Tibial artery (tissue), 4 donors: ENCODE results near the gene TOGARAM1.

Source experiments
- DNase-seq, 2 donors: peaks; one replicate each; pipeline ENCODE4 v3.0.0-alpha.2; 2019
- H3K27ac ChIP-seq, 2 donors: fragments of 200-600 bp; sonication (generic) in 1 of 2; 1 replicate in 1 of 2; 2 replicates in 1 of 2; pipeline ENCODE4 v1.5.1; 2018 to 2019; ENCODE audit warnings: mild to moderate bottlenecking in 1 of 2
- H3K27me3 ChIP-seq, 2 donors: fragments of 200-600 bp; sonication (generic) in 1 of 2; one replicate each; pipeline versions ENCODE4 v1.5.1 to v1.6.0; 2016 to 2019
- H3K36me3 ChIP-seq, 3 donors: fragments of 200-600 bp; sonication (generic) in 2 of 3; one replicate each; pipeline ENCODE4 v1.5.1; 2016 to 2019; ENCODE audit warnings: mild to moderate bottlenecking in 2 of 3
- H3K4me1 ChIP-seq, 4 donors: fragments of 200-600 bp; sonication (generic) in 2 of 4; 1 replicate in 3 of 4; 2 replicates in 1 of 4; pipeline ENCODE4 v1.5.1; 2016 to 2019
- H3K4me3 ChIP-seq, 2 donors: fragments of 200-600 bp; sonication (generic) in 1 of 2; 1 replicate in 1 of 2; 2 replicates in 1 of 2; pipeline ENCODE4 v1.5.1; 2018 to 2019; ENCODE audit warnings: mild to moderate bottlenecking in 2 of 2
- H3K9me3 ChIP-seq, 3 donors: fragments of 200-600 bp; sonication (generic) in 1 of 3; one replicate each; pipeline ENCODE4 v1.5.1; 2016 to 2019
- intact Hi-C: fragments of 100-400 bp; cut with DNase I; formaldehyde crosslinking; loops from one replicate; pipeline ENCODE4 v1.15.0; 2023; ENCODE audit warnings: low total_unique reads
- TF ChIP-seq, protein P1 (sequence below), 2 experiments: fragments of 200-600 bp in 1 of 2; fragments of 450-650 bp in 1 of 2; IDR thresholded peaks; one replicate each; pipeline ENCODE4 v1.5.1; 2017 to 2019; ENCODE audit warnings: antibody characterized with exemption in 2 of 2, mild to moderate bottlenecking in 1 of 2, moderate library complexity in 1 of 2

Gene TOGARAM1

DNA sequence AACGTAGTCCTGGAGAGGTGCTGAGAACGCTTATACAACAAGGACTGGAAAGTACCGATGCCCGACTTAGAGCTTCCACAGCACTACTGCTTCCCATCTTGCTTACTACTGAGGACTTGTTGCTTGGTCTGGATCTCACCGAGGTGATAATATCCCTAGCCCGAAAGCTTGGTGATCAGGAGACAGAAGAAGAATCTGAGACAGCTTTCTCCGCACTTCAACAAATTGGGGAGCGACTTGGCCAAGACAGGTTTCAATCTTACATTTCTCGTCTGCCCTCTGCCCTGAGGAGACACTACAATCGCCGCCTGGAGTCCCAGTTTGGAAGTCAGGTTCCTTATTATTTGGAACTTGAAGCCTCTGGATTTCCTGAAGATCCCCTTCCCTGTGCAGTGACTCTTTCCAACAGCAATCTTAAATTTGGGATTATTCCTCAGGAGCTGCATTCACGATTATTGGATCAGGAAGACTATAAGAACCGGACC is 1.1 kb downstream of the TOGARAM1 start:
- intact Hi-C loops = loop anchor here (2.0 to 5.0 kb wide), 3 partner anchors 66 to 172 kb away; partner anchors contain the start of genes FANCM, FKBP3 and PRPF39
- peak overlapping the region; percentile 76 to 79 for H3K4me3 ChIP-seq
- DNase-seq = no peak
- H3K36me3 ChIP-seq = no peaks in the 10 kb centered on the region
- H3K9me3 ChIP-seq = no peaks in the 10 kb centered on the region
- peak overlapping the region; percentile 80 to 83 for H3K27ac ChIP-seq
- H3K27me3 ChIP-seq = no peaks in the 10 kb centered on the region
- peaks cover 0 to 76% (median 36%) of the 10 kb centered on the region in 4 donors for H3K4me1 ChIP-seq
- TF ChIP-seq, protein P1, sequence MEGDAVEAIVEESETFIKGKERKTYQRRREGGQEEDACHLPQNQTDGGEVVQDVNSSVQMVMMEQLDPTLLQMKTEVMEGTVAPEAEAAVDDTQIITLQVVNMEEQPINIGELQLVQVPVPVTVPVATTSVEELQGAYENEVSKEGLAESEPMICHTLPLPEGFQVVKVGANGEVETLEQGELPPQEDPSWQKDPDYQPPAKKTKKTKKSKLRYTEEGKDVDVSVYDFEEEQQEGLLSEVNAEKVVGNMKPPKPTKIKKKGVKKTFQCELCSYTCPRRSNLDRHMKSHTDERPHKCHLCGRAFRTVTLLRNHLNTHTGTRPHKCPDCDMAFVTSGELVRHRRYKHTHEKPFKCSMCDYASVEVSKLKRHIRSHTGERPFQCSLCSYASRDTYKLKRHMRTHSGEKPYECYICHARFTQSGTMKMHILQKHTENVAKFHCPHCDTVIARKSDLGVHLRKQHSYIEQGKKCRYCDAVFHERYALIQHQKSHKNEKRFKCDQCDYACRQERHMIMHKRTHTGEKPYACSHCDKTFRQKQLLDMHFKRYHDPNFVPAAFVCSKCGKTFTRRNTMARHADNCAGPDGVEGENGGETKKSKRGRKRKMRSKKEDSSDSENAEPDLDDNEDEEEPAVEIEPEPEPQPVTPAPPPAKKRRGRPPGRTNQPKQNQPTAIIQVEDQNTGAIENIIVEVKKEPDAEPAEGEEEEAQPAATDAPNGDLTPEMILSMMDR (IDR thresholded peaks at IDR 0.05) = no peak

DNA sequence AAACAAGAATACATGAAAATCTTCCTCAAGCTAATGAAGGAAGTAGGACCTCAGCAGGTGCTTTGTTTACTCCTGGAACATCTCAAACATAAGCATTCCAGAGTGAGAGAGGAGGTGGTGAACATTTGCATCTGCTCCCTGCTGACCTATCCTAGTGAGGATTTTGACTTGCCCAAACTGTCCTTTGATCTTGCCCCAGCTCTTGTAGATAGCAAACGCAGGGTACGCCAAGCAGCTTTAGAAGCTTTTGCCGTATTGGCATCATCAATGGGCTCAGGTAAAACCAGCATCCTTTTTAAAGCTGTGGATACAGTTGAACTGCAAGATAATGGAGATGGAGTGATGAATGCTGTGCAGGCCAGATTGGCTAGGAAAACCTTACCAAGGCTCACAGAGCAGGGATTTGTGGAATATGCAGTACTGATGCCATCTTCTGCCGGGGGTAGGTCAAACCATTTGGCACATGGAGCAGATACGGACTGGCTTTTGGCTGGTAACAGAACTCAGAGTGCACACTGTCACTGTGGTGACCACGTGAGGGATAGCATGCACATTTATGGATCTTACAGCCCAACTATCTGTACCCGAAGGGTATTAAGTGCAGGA is 1.9 kb downstream of the TOGARAM1 start:
- intact Hi-C loops = loop anchor here (2.0 to 5.0 kb wide), 3 partner anchors 67 to 171 kb away; partner anchors contain the start of genes FANCM, FKBP3 and PRPF39
- no peak for DNase-seq
- H3K4me1 ChIP-seq = peaks cover 0 to 75% (median 39%) of the 10 kb centered on the region in 4 donors

DNA sequence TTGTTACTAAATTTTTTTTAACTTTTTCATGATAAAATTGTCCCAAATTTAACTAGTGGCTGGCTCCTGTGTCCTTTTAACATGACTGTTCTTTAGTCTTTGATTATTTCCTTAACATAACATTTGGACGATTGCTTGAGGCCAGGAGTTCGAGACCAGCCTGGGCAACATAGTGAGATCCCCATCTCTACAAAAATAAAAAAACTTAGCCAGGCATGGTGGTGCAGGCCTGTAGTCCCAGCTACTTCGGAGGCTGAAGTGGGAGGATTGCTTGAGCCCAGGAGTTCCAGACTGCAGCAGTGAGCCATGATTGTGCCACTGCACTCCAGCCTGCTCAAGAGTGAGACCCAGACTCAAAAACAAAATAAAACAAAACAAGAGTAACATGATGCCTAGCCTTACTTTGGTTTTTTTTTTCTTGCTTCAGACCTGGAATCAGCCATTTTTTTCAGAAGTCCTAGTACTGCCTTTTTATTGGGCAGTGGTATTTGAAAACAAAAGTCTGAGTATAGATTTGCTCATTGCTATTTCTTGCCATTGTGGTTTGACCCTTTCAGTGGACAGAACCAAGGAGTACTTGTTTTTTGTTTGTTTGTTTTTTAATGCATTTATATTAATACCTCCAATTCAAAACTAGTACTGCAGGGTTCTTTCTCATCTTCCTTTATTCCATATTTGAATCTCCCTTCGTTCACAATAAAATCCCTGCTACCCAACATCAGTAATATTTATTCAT is 4.8 kb downstream of the TOGARAM1 start:
- TF ChIP-seq, protein P1 (IDR thresholded peaks at IDR 0.05) = no peak
- H3K36me3 ChIP-seq = peaks cover 0 to 6% (median 0%) of the 10 kb centered on the region in 3 donors

More for the DNA sequence above, 1.9 kb downstream of the TOGARAM1 start:
- TF ChIP-seq, protein P1 (IDR thresholded peaks at IDR 0.05) = no peak
- peak overlapping the region; percentile 76 to 79 for H3K4me3 ChIP-seq
- H3K36me3 ChIP-seq = no peaks in the 10 kb centered on the region
- H3K9me3 ChIP-seq = no peaks in the 10 kb centered on the region
- no peaks in the 10 kb centered on the region for H3K27me3 ChIP-seq
- H3K27ac ChIP-seq = no peak overlapping the region

DNA sequence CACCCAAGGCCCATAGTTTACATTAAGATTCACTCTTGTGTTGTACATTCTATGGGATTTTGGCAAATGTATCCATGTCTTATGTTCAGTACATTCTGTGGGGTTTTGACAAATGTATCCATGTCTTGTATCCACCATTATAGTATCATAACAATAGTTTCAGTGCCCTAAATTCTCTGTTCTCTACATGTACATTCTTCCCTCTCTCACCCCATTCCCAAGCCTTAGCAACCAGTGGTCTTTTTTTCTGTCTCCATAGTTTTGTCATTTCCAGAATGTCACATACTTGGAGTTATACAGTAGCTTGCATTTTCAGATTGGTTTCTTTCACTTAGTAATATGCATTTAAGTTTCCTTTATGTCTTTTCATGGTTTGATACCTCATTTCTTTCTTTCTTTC is 6.7 kb downstream of the TOGARAM1 start:
- intact Hi-C loops = no loop called here
- no peak overlapping the region for H3K27ac ChIP-seq
- DNase-seq = no peak
- H3K36me3 ChIP-seq = peaks cover 0 to 6% (median 0%) of the 10 kb centered on the region in 3 donors
- H3K4me3 ChIP-seq = no peak overlapping the region
- TF ChIP-seq, protein P1 (IDR thresholded peaks at IDR 0.05) = no peak
- H3K27me3 ChIP-seq = no peaks in the 10 kb centered on the region
- no peaks in the 10 kb centered on the region for H3K9me3 ChIP-seq
- peaks cover 0 to 46% (median 26%) of the 10 kb centered on the region in 4 donors for H3K4me1 ChIP-seq

More for the DNA sequence above, 4.8 kb downstream of the TOGARAM1 start:
- DNase-seq = no peak
- Histone ChIP-seq H3K4me3 (peak overlapping the region; percentile 76 to 79), H3K9me3 (no peaks in the 10 kb centered on the region), H3K27ac (no peak overlapping the region), H3K27me3 (no peaks in the 10 kb centered on the region), H3K4me1 (peaks cover 0 to 54% (median 31%) of the 10 kb centered on the region in 4 donors)
- intact Hi-C loops = no loop called here

DNA sequence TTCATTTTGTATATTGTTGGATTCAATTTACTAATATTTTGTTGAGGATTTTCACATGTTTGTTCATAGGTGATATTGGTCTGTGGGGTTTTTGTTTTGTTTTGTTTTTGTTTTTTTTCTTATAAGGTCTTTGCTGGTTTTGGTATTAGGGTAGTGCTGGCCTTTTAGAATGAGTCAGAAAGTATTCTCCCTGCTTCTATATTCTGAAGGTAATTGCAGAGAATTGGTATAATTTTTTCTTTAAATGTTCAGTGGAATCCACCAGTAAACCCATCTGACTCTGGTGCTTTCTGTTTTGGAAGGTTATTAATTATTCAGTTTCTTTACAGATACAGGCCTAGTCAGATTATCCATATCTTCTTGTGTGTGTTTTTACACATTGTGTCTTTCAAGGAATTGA is 8.9 kb downstream of the TOGARAM1 start:
- DNase-seq = no peak
- Histone ChIP-seq H3K4me1 (peaks cover 0 to 32% (median 15%) of the 10 kb centered on the region in 4 donors), H3K9me3 (no peaks in the 10 kb centered on the region), H3K27ac (no peak overlapping the region), H3K27me3 (no peaks in the 10 kb centered on the region), H3K36me3 (peaks cover 0 to 6% (median 0%) of the 10 kb centered on the region in 3 donors), H3K4me3 (no peak overlapping the region)
- intact Hi-C loops = no loop called here
- TF ChIP-seq, protein P1 (IDR thresholded peaks at IDR 0.05) = no peak
